WERI-Rb-1 (cell line): ENCODE data around the gene VWA5B1.
"Not testable (repeated sequence)": the region's sequence is repeated elsewhere in the genome, so short reads cannot be mapped to it uniquely, and the experiment has no call there.

Source experiments
- DNase-seq: peaks from one replicate; pipeline ENCODE4 v3.0.0-alpha.2; 2020
- H3K27ac ChIP-seq: fragments of 250-450 bp; sonication (Bioruptor Pico); 2 replicates; pipeline ENCODE4 v1.5.1; 2020; ENCODE audit warnings: mild to moderate bottlenecking, moderate library complexity
- H3K27me3 ChIP-seq: fragments of 250-450 bp; sonication (Bioruptor Pico); 2 replicates; pipeline ENCODE4 v1.5.1; 2021; ENCODE audit warnings: mild to moderate bottlenecking, low read depth, moderate library complexity; ENCODE audit not compliant: insufficient read depth, severe bottlenecking
- H3K36me3 ChIP-seq: fragments of 250-450 bp; sonication (Bioruptor Pico); 2 replicates; pipeline ENCODE4 v1.5.1; 2020; ENCODE audit warnings: mild to moderate bottlenecking, moderate library complexity
- H3K4me3 ChIP-seq: 2 replicates; pipeline ENCODE4 v1.5.1; 2011; ENCODE audit warnings: low read depth, mild to moderate bottlenecking, control low read depth, low read length
- H3K9me3 ChIP-seq: fragments of 250-450 bp; sonication (Bioruptor Pico); 2 replicates; pipeline ENCODE4 v1.5.1; 2021; ENCODE audit warnings: mild to moderate bottlenecking, moderate library complexity; ENCODE audit not compliant: severe bottlenecking
- CTCF ChIP-seq: IDR thresholded peaks from 2 replicates; pipeline ENCODE4 v1.5.1; 2011; ENCODE audit warnings: low read depth, mild to moderate bottlenecking, control low read depth, inconsistent platforms, low read length

Gene VWA5B1

GRCh38 chr1:20284625-20285024 lies 6.0 kb upstream of the VWA5B1 start:
- Histone ChIP-seq H3K4me3 (no peak overlapping the region), H3K27ac (no peak overlapping the region), H3K27me3 (peaks cover 37% of the 10 kb centered on the region), H3K36me3 (no peaks in the 10 kb centered on the region), H3K9me3 (no peaks in the 10 kb centered on the region)
- DNase-seq, result no peak
- no peak for TF ChIP-seq CTCF

- no peak for TF ChIP-seq CTCF
- Histone ChIP-seq H3K27me3 (peaks cover 37% of the 10 kb centered on the region), H3K27ac (no peak overlapping the region), H3K9me3 (no peaks in the 10 kb centered on the region), H3K36me3 (no peaks in the 10 kb centered on the region), H3K4me3 (no peak overlapping the region)
- DNase-seq, result no peak
These were observed 5.2 kb upstream of the VWA5B1 start for GRCh38 chr1:20285510-20285909.

DNA sequence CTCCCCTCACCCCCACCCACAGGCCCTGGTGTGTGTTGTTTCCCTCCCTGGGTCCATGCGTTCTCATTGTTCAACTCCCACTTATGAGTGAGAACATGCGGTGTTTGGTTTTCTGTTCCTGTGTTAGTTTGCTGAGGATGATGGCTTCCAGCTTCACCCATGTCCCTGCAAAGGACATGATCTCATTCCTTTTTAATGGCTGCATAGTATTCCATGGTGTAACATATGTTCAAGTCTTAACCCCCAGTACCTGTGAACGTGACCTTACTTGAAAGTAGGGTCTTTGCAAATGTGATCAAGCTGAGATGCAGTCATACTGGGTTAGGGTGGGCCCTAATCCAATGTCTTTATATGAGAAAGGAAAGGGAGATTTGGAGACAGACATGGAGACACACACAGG lies 3.0 kb upstream of the VWA5B1 start:
- DNase-seq, H3K4me3 ChIP-seq, H3K9me3 ChIP-seq, H3K27ac ChIP-seq, H3K36me3 ChIP-seq: not testable (repeated sequence)
- peaks cover 39% of the 10 kb centered on the region for H3K27me3 ChIP-seq

GRCh38 chr1:20291645-20292084 lies 990 bp downstream of the VWA5B1 start:
- Histone ChIP-seq H3K27me3 (peaks cover 12% of the 10 kb centered on the region), H3K36me3 (no peaks in the 10 kb centered on the region), H3K4me3 (no peak overlapping the region), H3K27ac (no peak overlapping the region), H3K9me3 (no peaks in the 10 kb centered on the region)
- DNase-seq, result no peak
- no peak for TF ChIP-seq CTCF

GRCh38 chr1:20298626-20299025 lies 8.0 kb downstream of the VWA5B1 start:
- Histone ChIP-seq H3K4me3 (no peak overlapping the region), H3K27ac (no peak overlapping the region), H3K36me3 (no peaks in the 10 kb centered on the region), H3K27me3 (no peaks in the 10 kb centered on the region), H3K9me3 (no peaks in the 10 kb centered on the region)
- no peak for DNase-seq
- TF ChIP-seq CTCF, result no peak

- Histone ChIP-seq H3K27me3 (no peaks in the 10 kb centered on the region), H3K4me3 (no peak overlapping the region), H3K9me3 (no peaks in the 10 kb centered on the region), H3K27ac (no peak overlapping the region), H3K36me3 (no peaks in the 10 kb centered on the region)
- no peak for DNase-seq
- TF ChIP-seq CTCF, result no peak
These were observed 10.9 kb downstream of the VWA5B1 start for GRCh38 chr1:20301463-20302107.
